NCI-H446 (cell line): ENCODE results near the gene STXBP5.

ENCODE experiments used
- DNase-seq, 2 experiments: peaks; one replicate each; lab custom pipeline; 2025; lab: John Stamatoyannopoulos, UW

The STXBP5 gene

GRCh38 chr6:147178355-147178754, 25.9 kb upstream of the STXBP5 start:
- no peak for DNase-seq

GRCh38 chr6:147179809-147180208, 24.4 kb upstream of the STXBP5 start:
- no peak for DNase-seq

GRCh38 chr6:147180926-147181325, 23.3 kb upstream of the STXBP5 start:
- DNase-seq = no peak

GRCh38 chr6:147184379-147184778, 19.8 kb upstream of the STXBP5 start:
- no peak for DNase-seq

GRCh38 chr6:147185216-147185615, 19.0 kb upstream of the STXBP5 start:
- no peak for DNase-seq

- peak; percentile 40 to 79 for DNase-seq
These were observed 13.7 kb upstream of the STXBP5 start for GRCh38 chr6:147190556-147190955.

- no peak for DNase-seq
These were observed 11.8 kb upstream of the STXBP5 start for GRCh38 chr6:147192278-147192911.

- no peak for DNase-seq
These were observed 9.4 kb upstream of the STXBP5 start for GRCh38 chr6:147194652-147195411.

GRCh38 chr6:147195510-147195909, 8.7 kb upstream of the STXBP5 start:
- DNase-seq = no peak

GRCh38 chr6:147195987-147196386, 8.2 kb upstream of the STXBP5 start:
- no peak for DNase-seq

GRCh38 chr6:147200711-147201110, 3.5 kb upstream of the STXBP5 start:
- DNase-seq = no peak

GRCh38 chr6:147201885-147202515, 2.2 kb upstream of the STXBP5 start:
- DNase-seq = no peak

GRCh38 chr6:147202516-147203310, 1.5 kb upstream of the STXBP5 start:
- DNase-seq = peak; percentile 87 to 94

GRCh38 chr6:147203311-147204059, 732 bp upstream of the STXBP5 start:
- peak; percentile 43 to 72 for DNase-seq

- no peak for DNase-seq
These were observed 660 bp downstream of the STXBP5 start for GRCh38 chr6:147204843-147205311.

- DNase-seq = no peak
These were observed 1.7 kb downstream of the STXBP5 start for GRCh38 chr6:147205690-147206600.

- DNase-seq = no peak
These were observed 3.1 kb downstream of the STXBP5 start for GRCh38 chr6:147207351-147207750.

GRCh38 chr6:147207837-147208754, 3.9 kb downstream of the STXBP5 start:
- DNase-seq = no peak

- no peak for DNase-seq
These were observed 5.7 kb downstream of the STXBP5 start for GRCh38 chr6:147209762-147210449.
